Measurements from ENCODE around the gene BRME1.
"Not testable (repeated sequence)": the region's sequence is repeated elsewhere in the genome, so short reads cannot be mapped to it uniquely, and the experiment has no call there.

BRME1 gene

DNA sequence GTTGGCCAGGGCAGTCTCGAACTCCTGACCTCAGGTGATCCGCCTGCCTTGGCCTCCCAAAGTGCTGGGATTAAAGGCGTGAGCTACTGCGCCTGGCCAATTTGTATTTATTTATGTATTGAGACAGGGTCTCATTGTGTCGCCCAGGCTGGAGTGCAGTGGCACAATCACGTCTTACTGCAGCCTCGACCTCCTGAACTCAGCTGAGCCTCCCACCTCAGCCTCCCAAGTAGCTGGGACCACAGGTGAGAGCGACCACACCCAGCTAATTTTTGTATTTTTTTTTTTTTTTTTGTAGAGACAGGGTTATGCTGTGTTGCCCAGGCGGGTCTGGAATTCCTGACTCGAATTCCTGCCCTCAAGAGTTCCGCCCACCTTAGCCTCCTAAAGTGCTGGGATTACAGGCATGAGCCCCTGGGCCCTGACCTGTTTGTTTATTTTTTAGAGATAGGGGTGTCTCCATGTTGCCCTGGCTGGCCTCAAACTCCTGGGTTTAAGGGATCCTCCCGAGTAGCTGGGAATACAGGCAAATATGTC is 53.7 kb downstream of the BRME1 start:
- H3K9me3 ChIP-seq (ENCODE audit: control insufficient read depth, insufficient read depth, low read length); H3K4me3 ChIP-seq (ENCODE audit: low read length); H3K36me3 ChIP-seq (ENCODE audit: control insufficient read depth, insufficient read depth, low read length); H3K27me3 ChIP-seq (ENCODE audit: control insufficient read depth, insufficient read depth, low read length); H3K27ac ChIP-seq (ENCODE audit: low read length); H3K4me1 ChIP-seq (ENCODE audit: control insufficient read depth, insufficient read depth, low read length); DNase-seq (ENCODE audit: low read depth, low spot score): not testable (repeated sequence)
- WGBS (ENCODE audit: insufficient coverage, insufficient read length), result no CpG with 5 or more reads among the region's 12 CpGs

- no CpG with 5 or more reads among the region's 5 CpGs for WGBS (ENCODE audit: insufficient coverage, insufficient read length)
- H3K4me1 ChIP-seq (ENCODE audit: control insufficient read depth, insufficient read depth, low read length), result not testable (repeated sequence)
These were observed 54.2 kb downstream of the BRME1 start for GRCh38 chr19:13851734-13852114.

DNA sequence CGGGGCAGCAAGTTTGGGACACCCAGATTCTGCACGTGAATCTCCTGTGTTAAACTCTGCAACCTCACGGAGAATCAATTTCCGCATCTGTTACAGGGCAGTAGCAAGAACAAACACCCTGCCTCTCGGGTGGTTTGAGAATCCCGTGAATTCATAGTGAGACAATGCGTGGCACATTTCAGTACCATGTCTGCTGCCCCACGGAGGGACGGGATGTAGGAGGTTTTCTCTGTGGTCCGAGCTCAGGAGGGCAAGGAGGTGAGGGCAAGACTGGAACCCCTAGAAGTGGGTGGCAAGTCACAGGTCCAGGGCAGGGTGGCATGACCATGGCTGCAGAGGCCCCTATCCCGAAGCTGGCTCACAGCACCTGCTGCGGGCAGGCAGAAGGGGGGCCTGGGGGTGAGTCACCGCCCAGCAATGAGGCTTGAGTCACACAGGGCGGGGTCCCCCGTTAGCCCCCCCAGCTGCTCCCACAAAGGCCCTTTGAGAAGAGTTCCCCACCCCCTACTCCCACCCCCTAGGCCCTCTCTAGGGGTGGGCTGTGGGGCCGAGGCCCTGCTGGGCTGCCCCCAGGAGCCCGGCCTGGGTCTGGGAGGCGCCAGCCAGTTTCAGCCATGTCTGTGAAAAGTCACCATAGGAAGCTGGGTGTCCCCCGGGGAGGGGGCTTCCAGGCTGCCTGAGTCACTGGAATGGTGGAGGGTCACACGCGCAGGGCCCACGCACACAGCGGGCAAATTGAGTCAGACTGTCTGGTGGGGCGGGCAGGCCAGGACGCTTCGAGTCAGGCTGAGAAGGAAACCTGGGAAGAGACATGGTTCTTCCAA is 54.8 kb downstream of the BRME1 start:
- Histone ChIP-seq H3K9me3 (ENCODE audit: control insufficient read depth, insufficient read depth, low read length) (no peaks in the 10 kb centered on the region), H3K36me3 (ENCODE audit: control insufficient read depth, insufficient read depth, low read length) (no peaks in the 10 kb centered on the region; the same call in 1 of the 2 replicates), H3K27ac (ENCODE audit: low read length) (no peak overlapping the region), H3K4me3 (ENCODE audit: low read length) (no peak overlapping the region), H3K4me1 (ENCODE audit: control insufficient read depth, insufficient read depth, low read length) (peaks cover 7% of the 10 kb centered on the region; the same call in 1 of the 2 replicates), H3K27me3 (ENCODE audit: control insufficient read depth, insufficient read depth, low read length) (no peaks in the 10 kb centered on the region)
- DNase-seq (ENCODE audit: low read depth, low spot score), result no peak
- no CpG with 5 or more reads among the region's 26 CpGs for WGBS (ENCODE audit: insufficient coverage, insufficient read length)

More at GRCh38 chr19:13851734-13852114, 54.2 kb downstream of the BRME1 start:
- H3K9me3 ChIP-seq (ENCODE audit: control insufficient read depth, insufficient read depth, low read length); H3K4me3 ChIP-seq (ENCODE audit: low read length); H3K36me3 ChIP-seq (ENCODE audit: control insufficient read depth, insufficient read depth, low read length); H3K27me3 ChIP-seq (ENCODE audit: control insufficient read depth, insufficient read depth, low read length); H3K27ac ChIP-seq (ENCODE audit: low read length); DNase-seq (ENCODE audit: low read depth, low spot score): not testable (repeated sequence)

DNA sequence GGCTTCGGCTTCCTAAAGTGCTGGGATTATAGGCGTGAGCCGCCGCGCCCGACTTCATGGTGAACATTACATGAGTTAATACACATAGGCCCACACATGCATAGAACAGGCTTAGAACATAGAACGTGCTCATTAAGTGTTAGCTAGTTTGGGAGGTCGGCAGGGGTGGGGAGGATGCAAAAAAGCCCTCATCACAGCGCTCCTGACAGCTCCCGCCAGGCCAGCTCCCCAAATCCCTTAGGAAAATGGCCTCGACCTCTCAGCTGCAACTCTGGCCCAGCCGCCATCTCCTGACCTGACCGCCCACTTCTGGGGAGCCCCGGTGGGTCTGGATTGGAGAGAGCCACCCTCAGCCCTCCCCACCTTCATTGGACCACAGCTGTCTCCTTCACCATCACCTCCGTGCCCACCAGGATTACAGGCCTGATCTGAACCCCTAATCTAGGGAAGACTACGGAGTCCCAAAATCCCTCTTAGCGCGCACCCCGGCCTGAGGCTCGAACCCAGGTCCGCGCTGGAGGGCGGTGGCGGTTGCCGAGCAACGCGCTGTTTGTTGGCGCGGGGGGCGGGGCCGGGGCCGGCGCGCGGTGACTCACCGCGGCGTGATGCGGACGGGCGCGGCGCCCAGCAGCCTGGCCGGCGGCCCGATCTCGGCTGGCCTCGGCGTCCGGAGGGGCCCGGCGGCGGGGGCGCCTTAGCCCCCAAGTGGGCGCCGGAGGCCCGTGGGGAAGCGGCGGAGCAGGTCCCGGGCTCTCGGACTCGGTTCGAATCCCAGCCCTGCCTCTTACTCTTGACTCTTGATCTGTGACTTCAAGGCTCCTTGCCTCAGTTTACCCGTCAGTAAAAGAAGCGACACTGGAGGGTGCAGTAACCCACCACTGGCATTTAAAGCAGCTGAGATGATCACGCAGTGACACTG is 55.7 kb downstream of the BRME1 start:
- Histone ChIP-seq H3K9me3 (ENCODE audit: control insufficient read depth, insufficient read depth, low read length) (no peaks in the 10 kb centered on the region), H3K4me1 (ENCODE audit: control insufficient read depth, insufficient read depth, low read length) (peaks cover 9% of the 10 kb centered on the region; the same call in 1 of the 2 replicates), H3K27ac (ENCODE audit: low read length) (no peak overlapping the region), H3K36me3 (ENCODE audit: control insufficient read depth, insufficient read depth, low read length) (no peaks in the 10 kb centered on the region; the same call in 1 of the 2 replicates), H3K4me3 (ENCODE audit: low read length) (no peak overlapping the region; the same call in 1 of the 2 replicates), H3K27me3 (ENCODE audit: control insufficient read depth, insufficient read depth, low read length) (no peaks in the 10 kb centered on the region)
- WGBS (ENCODE audit: insufficient coverage, insufficient read length), result no CpG with 5 or more reads among the region's 66 CpGs
- DNase-seq (ENCODE audit: low read depth, low spot score), result no peak

- no CpG with 5 or more reads among the region's 16 CpGs for whole genome bisulfite sequencing (ENCODE audit: insufficient coverage, insufficient read length)
- no peaks in the 10 kb centered on the region for H3K9me3 ChIP-seq (ENCODE audit: control insufficient read depth, insufficient read depth, low read length)
- no peak for DNase-seq (ENCODE audit: low read depth, low spot score)
- H3K27ac ChIP-seq (ENCODE audit: low read length), result no peak overlapping the region
- no peak overlapping the region for H3K4me3 ChIP-seq (ENCODE audit: low read length)
- peaks cover 11% of the 10 kb centered on the region; the same call in 1 of the 2 replicates for H3K4me1 ChIP-seq (ENCODE audit: control insufficient read depth, insufficient read depth, low read length)
- H3K27me3 ChIP-seq (ENCODE audit: control insufficient read depth, insufficient read depth, low read length), result no peaks in the 10 kb centered on the region
- no peaks in the 10 kb centered on the region; the same call in 1 of the 2 replicates for H3K36me3 ChIP-seq (ENCODE audit: control insufficient read depth, insufficient read depth, low read length)
These were observed 56.9 kb downstream of the BRME1 start for GRCh38 chr19:13848798-13849676.

GRCh38 chr19:13848340-13848677 is 57.6 kb downstream of the BRME1 start:
- H3K4me3 ChIP-seq (ENCODE audit: low read length), result no peak overlapping the region
- WGBS (ENCODE audit: insufficient coverage, insufficient read length), result no CpG with 5 or more reads among the region's 4 CpGs
- no peak for DNase-seq (ENCODE audit: low read depth, low spot score)
- H3K27me3 ChIP-seq (ENCODE audit: control insufficient read depth, insufficient read depth, low read length), result no peaks in the 10 kb centered on the region
- H3K36me3 ChIP-seq (ENCODE audit: control insufficient read depth, insufficient read depth, low read length), result no peaks in the 10 kb centered on the region; the same call in 1 of the 2 replicates
- peaks cover 11% of the 10 kb centered on the region; the same call in 1 of the 2 replicates for H3K4me1 ChIP-seq (ENCODE audit: control insufficient read depth, insufficient read depth, low read length)
- no peaks in the 10 kb centered on the region for H3K9me3 ChIP-seq (ENCODE audit: control insufficient read depth, insufficient read depth, low read length)
- H3K27ac ChIP-seq (ENCODE audit: low read length), result no peak overlapping the region

- Histone ChIP-seq H3K36me3 (ENCODE audit: control insufficient read depth, insufficient read depth, low read length) (no peaks in the 10 kb centered on the region; the same call in 1 of the 2 replicates), H3K4me1 (ENCODE audit: control insufficient read depth, insufficient read depth, low read length) (peaks cover 14% of the 10 kb centered on the region; the same call in 1 of the 2 replicates), H3K27me3 (ENCODE audit: control insufficient read depth, insufficient read depth, low read length) (no peaks in the 10 kb centered on the region), H3K27ac (ENCODE audit: low read length) (no peak overlapping the region), H3K9me3 (ENCODE audit: control insufficient read depth, insufficient read depth, low read length) (no peaks in the 10 kb centered on the region), H3K4me3 (ENCODE audit: low read length) (peak overlapping the region; percentile 52; the same call in 1 of the 2 replicates)
- WGBS (ENCODE audit: insufficient coverage, insufficient read length), result no CpG with 5 or more reads among the region's 47 CpGs
- DNase-seq (ENCODE audit: low read depth, low spot score), result no peak
These were observed 58.2 kb downstream of the BRME1 start for GRCh38 chr19:13847407-13848339.

GRCh38 chr19:13846557-13847406 is 59.1 kb downstream of the BRME1 start:
- WGBS (ENCODE audit: insufficient coverage, insufficient read length), result no CpG with 5 or more reads among the region's 23 CpGs
- Histone ChIP-seq H3K27ac (ENCODE audit: low read length) (no peak overlapping the region), H3K36me3 (ENCODE audit: control insufficient read depth, insufficient read depth, low read length) (no peaks in the 10 kb centered on the region; the same call in 1 of the 2 replicates), H3K4me1 (ENCODE audit: control insufficient read depth, insufficient read depth, low read length) (peaks cover 14% of the 10 kb centered on the region; the same call in 1 of the 2 replicates), H3K27me3 (ENCODE audit: control insufficient read depth, insufficient read depth, low read length) (no peaks in the 10 kb centered on the region), H3K9me3 (ENCODE audit: control insufficient read depth, insufficient read depth, low read length) (no peaks in the 10 kb centered on the region), H3K4me3 (ENCODE audit: low read length) (peak overlapping the region; percentile 52; the same call in 1 of the 2 replicates)
- no peak for DNase-seq (ENCODE audit: low read depth, low spot score)
